ENCODE results near the gene NHSL2. TPM values are rescaled to one million over a fixed set of nuclear protein-coding genes. Genes with fewer than 3 reads are reported as not detected.
A peak's percentile ranks its signal among the peaks of the same experiment; 100 is the strongest.
"Not testable (repeated sequence)": the region's sequence is repeated elsewhere in the genome, so short reads cannot be mapped to it uniquely, and the experiment has no call there.

The NHSL2 gene
- total and polyA plus RNA-seq, 2 of the 13 experiments (the other 11 are each of a cell fraction or from before 2014, with no cell fraction given), result not detected

- no CpG with 5 or more reads among the region's 10 CpGs for WGBS (ENCODE audit: low lambda C conversion rate)
- H3K79me2 ChIP-seq (ENCODE audit: insufficient read depth, low read length); H3K36me3 ChIP-seq (replicated peaks in 1 of 2; ENCODE audit: control insufficient read depth in 1 of 2, insufficient read depth in 2 of 2, low read length in 2 of 2); FAIRE-seq; H2AFZ ChIP-seq (ENCODE audit: low read length); H3K9me3 ChIP-seq (ENCODE audit: low read length); H3K4me1 ChIP-seq (ENCODE audit: insufficient read depth, low read length); H3K27ac ChIP-seq (ENCODE audit: extremely low read length, insufficient read depth, low read length); intact Hi-C loops (cut with micrococcal nuclease; ENCODE audit: unreplicated experiment); ATAC-seq; H3K4me2 ChIP-seq (ENCODE audit: low read depth, low read length); in situ Hi-C loops (cut with HindIII; ENCODE audit: extremely low pct_ligation_motif_present, low pct_unique_long_range_greater_than_20kb); DNase-seq (ENCODE audit: low spot score); POLR2A ChIA-PET; H3K9ac ChIP-seq (ENCODE audit: insufficient read depth, low read depth, low read length); H3K4me3 ChIP-seq (replicated peaks in 1 of 3; ENCODE audit: insufficient read depth in 1 of 3, low read depth in 2 of 3, low read length in 3 of 3); CTCF ChIA-PET (ENCODE audit: low intra/inter-chr PET ratio, low total read pairs); H3K27me3 ChIP-seq (ENCODE audit: control insufficient read depth in 1 of 2, insufficient read depth in 2 of 2, low read length in 2 of 2); H4K20me1 ChIP-seq (ENCODE audit: insufficient read depth, low read length); BruUV-seq (replicated peaks): not testable (repeated sequence)
Measured at GRCh38 chrX:71869566-71869965, 41.1 kb upstream of the NHSL2 start.

GRCh38 chrX:71870208-71871098 lies 40.2 kb upstream of the NHSL2 start:
- no peaks in the 10 kb centered on the region for H3K4me1 ChIP-seq (ENCODE audit: insufficient read depth, low read length)
- no peak overlapping the region for H3K4me3 ChIP-seq (replicated peaks in 1 of 3; ENCODE audit: insufficient read depth in 1 of 3, low read depth in 2 of 3, low read length in 3 of 3)
- H3K9me3 ChIP-seq (ENCODE audit: low read length), result no peaks in the 10 kb centered on the region
- ChIA-PET POLR2A (no interaction called here), CTCF (ENCODE audit: low intra/inter-chr PET ratio, low total read pairs) (no interaction called here)
- no peak overlapping the region for H3K9ac ChIP-seq (ENCODE audit: insufficient read depth, low read depth, low read length)
- H3K27me3 ChIP-seq (ENCODE audit: control insufficient read depth in 1 of 2, insufficient read depth in 2 of 2, low read length in 2 of 2), result peaks cover 0 to 2% of the 10 kb centered on the region in 2 experiments; a peak in 1 of 5 replicates
- WGBS (ENCODE audit: low lambda C conversion rate), result 86% methylated on average over 1 of the region's 15 CpGs
- H2AFZ ChIP-seq (ENCODE audit: low read length), result no peak overlapping the region
- ATAC-seq (peak; percentile 99), FAIRE-seq (peak; percentile 72), DNase-seq (ENCODE audit: low spot score) (peak; percentile 27)
- no peak overlapping the region for H3K27ac ChIP-seq (ENCODE audit: extremely low read length, insufficient read depth, low read length)
- in situ Hi-C loops (cut with HindIII; ENCODE audit: extremely low pct_ligation_motif_present, low pct_unique_long_range_greater_than_20kb) (no loop called here), intact Hi-C loops (cut with micrococcal nuclease; ENCODE audit: unreplicated experiment) (no loop called here)
- H3K4me2 ChIP-seq (ENCODE audit: low read depth, low read length), result no peak overlapping the region
- H4K20me1 ChIP-seq (ENCODE audit: insufficient read depth, low read length), result no peaks in the 10 kb centered on the region
- BruUV-seq (replicated peaks), result no TSS peak
- H3K79me2 ChIP-seq (ENCODE audit: insufficient read depth, low read length), result no peaks in the 10 kb centered on the region
- no peaks in the 10 kb centered on the region for H3K36me3 ChIP-seq (replicated peaks in 1 of 2; ENCODE audit: control insufficient read depth in 1 of 2, insufficient read depth in 2 of 2, low read length in 2 of 2)
- TF ChIP-seq POLR2A (IDR thresholded peaks at IDR 0.05; ENCODE audit: insufficient read depth in 1 of 2, low read depth in 2 of 2, low read length in 2 of 2) (no peak), STAG1 (CRISPR knock-in tag; IDR thresholded peaks at IDR 0.05) (peak; percentile 39), CTCF (CRISPR knock-in tag; IDR thresholded peaks at IDR 0.05) (peak; percentile 49)

Measured in HepG2 (cell line).